ENCODE measurements around the gene RHOV. TPM values are rescaled to one million over a fixed set of nuclear protein-coding genes. Genes with fewer than 3 reads are reported as not detected.

Gene RHOV
- total RNA-seq, 1 experiment from 2014 or later, result 4.2 TPM

GRCh38 chr15:40855706-40856234 is 18.3 kb downstream of the RHOV start:
- DNase-seq (ENCODE audit: low read depth, low spot score) (no peak), ATAC-seq (no peak)
- in situ Hi-C loops (cut with HindIII; ENCODE audit: low pct_unique_long_range_greater_than_20kb, low sequenced_read_pairs), result no loop called here
- no peaks in the 10 kb centered on the region for H3K27me3 ChIP-seq (ENCODE audit: control insufficient read depth, insufficient read depth, low read length)
- TF ChIP-seq SIN3A (IDR thresholded peaks at IDR 0.05; ENCODE audit: borderline replicate concordance, insufficient read depth, low read depth, low read length) (no peak), CTCF (IDR thresholded peaks at IDR 0.05) (no peak), POLR2AphosphoS5 (IDR thresholded peaks at IDR 0.05; ENCODE audit: low read depth, low read length) (no peak), TCF7L2 (IDR thresholded peaks at IDR 0.05; ENCODE audit: low read depth, low read length) (no peak), REST (IDR thresholded peaks at IDR 0.05; ENCODE audit: insufficient read depth in 1 of 2, low read depth in 2 of 2, low read length in 1 of 2) (no peak)
- no peaks in the 10 kb centered on the region for H3K36me3 ChIP-seq (ENCODE audit: control insufficient read depth, insufficient read depth, low read length)
- intact Hi-C loops (cut with micrococcal nuclease; ENCODE audit: unreplicated experiment), result no loop called here
- no peak overlapping the region for H3K4me3 ChIP-seq (ENCODE audit: low read depth in 2 of 2, low read length in 2 of 2)
- H3K4me1 ChIP-seq (ENCODE audit: control insufficient read depth, insufficient read depth, low read length), result peaks cover 9% of the 10 kb centered on the region; the same call in 1 of the 2 replicates
- CTCF ChIA-PET, result no interaction called here
- no TSS peak for BruUV-seq (replicated peaks)
- H3K9me3 ChIP-seq (ENCODE audit: control insufficient read depth, insufficient read depth, low read depth, low read length), result no peaks in the 10 kb centered on the region
- POLR2A ChIA-PET, result no interaction called here
- H3K27ac ChIP-seq (ENCODE audit: low read length), result no peak overlapping the region

GRCh38 chr15:40854161-40854560 is 19.9 kb downstream of the RHOV start:
- H3K27me3 ChIP-seq (ENCODE audit: control insufficient read depth, insufficient read depth, low read length), result no peaks in the 10 kb centered on the region
- in situ Hi-C loops (cut with HindIII; ENCODE audit: low pct_unique_long_range_greater_than_20kb, low sequenced_read_pairs), result no loop called here
- intact Hi-C loops (cut with micrococcal nuclease; ENCODE audit: unreplicated experiment), result no loop called here
- POLR2A ChIA-PET, result no interaction called here
- no peaks in the 10 kb centered on the region for H3K36me3 ChIP-seq (ENCODE audit: control insufficient read depth, insufficient read depth, low read length)
- CTCF ChIA-PET, result interaction anchor here (1.0 kb wide), 1 partner anchor 38 kb away, joined by 4 read pairs; no protein-coding TSS in a partner anchor
- H3K27ac ChIP-seq (ENCODE audit: low read length), result no peak overlapping the region
- BruUV-seq (replicated peaks), result no TSS peak
- H3K9me3 ChIP-seq (ENCODE audit: control insufficient read depth, insufficient read depth, low read depth, low read length), result no peaks in the 10 kb centered on the region
- no peak overlapping the region for H3K4me3 ChIP-seq (ENCODE audit: low read depth in 2 of 2, low read length in 2 of 2)
- DNase-seq (ENCODE audit: low read depth, low spot score), result no peak
- TF ChIP-seq TCF7L2 (IDR thresholded peaks at IDR 0.05; ENCODE audit: low read depth, low read length) (no peak), SIN3A (IDR thresholded peaks at IDR 0.05; ENCODE audit: borderline replicate concordance, insufficient read depth, low read depth, low read length) (no peak), POLR2AphosphoS5 (IDR thresholded peaks at IDR 0.05; ENCODE audit: low read depth, low read length) (no peak), REST (IDR thresholded peaks at IDR 0.05; ENCODE audit: insufficient read depth in 1 of 2, low read depth in 2 of 2, low read length in 1 of 2) (no peak), CTCF (IDR thresholded peaks at IDR 0.05) (no peak)
- H3K4me1 ChIP-seq (ENCODE audit: control insufficient read depth, insufficient read depth, low read length), result peaks cover 9% of the 10 kb centered on the region; the same call in 1 of the 2 replicates
- no peak for ATAC-seq
